ENCODE results near the gene CD109. TPM values are rescaled to one million over a fixed set of nuclear protein-coding genes. Genes with fewer than 3 reads are reported as not detected.
A peak's percentile ranks its signal among the peaks of the same experiment; 100 is the strongest.

The CD109 gene
- total and polyA plus RNA-seq, 2 of the 4 experiments (the other 2 are of a cell fraction) = 3.6 to 5.0 TPM

DNA sequence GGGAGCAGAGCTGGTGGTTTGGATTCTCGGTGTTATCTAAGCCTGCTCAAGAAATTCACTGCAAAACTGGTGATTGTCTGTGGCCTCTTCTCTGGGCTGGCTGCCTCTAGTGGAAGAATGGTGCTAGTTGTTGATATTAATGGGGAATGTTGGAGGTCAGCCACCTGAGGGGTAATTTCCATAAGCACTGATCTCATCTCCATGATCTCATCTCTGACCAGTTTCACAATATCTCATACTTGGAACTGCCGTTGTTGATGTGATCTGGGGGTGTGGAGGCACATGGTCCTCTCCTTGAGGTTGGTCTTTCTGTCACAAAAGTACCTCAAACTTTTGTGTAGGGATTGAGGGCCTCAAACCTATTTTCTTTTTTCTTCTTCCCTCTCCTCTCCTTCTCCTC is 102.6 kb downstream of the CD109 start:
- in situ Hi-C loops (cut with MboI; ENCODE audit: low sequenced_read_pairs) = no loop called here
- H3K36me3 ChIP-seq (ENCODE audit: control insufficient read depth, insufficient read depth, low read length) = no peaks in the 10 kb centered on the region
- peak overlapping the region; percentile 78 for H2BK5ac ChIP-seq (ENCODE audit: low read depth, low read length, poor library complexity, severe bottlenecking)
- no peak overlapping the region for H3K4me3 ChIP-seq (ENCODE audit: insufficient read depth, low read depth, low read length)
- H4K91ac ChIP-seq (ENCODE audit: insufficient read depth, low read depth, low read length) = peak overlapping the region; percentile 64; the same call in 1 of the 2 replicates
- no CpG with 5 or more reads among the region's 2 CpGs for WGBS, 2 experiments (ENCODE audit: extremely low coverage in 2 of 2, insufficient read length in 1 of 2)
- peak overlapping the region; percentile 73; the same call in 1 of the 3 replicates for H2BK15ac ChIP-seq (ENCODE audit: low read depth, low read length)
- H3K14ac ChIP-seq (replicated peaks; ENCODE audit: low read depth, low read length) = 0 out of 2 replicates have a peak overlapping the region, but pooled peaks have one; percentile 72
- H3K9me1 ChIP-seq (ENCODE audit: insufficient read depth, low read length) = peaks cover 6% of the 10 kb centered on the region
- H3K27ac ChIP-seq (ENCODE audit: insufficient read depth, low read length) = peak overlapping the region; percentile 76; the same call in 1 of the 2 replicates
- POLR2A ChIA-PET (ENCODE audit: unreplicated experiment) = no interaction called here
- DNase-seq = peak; percentile 99
- peak overlapping the region; percentile 27; the same call in 1 of the 2 replicates for H4K5ac ChIP-seq (ENCODE audit: low read depth, low read length)
- peak overlapping the region in 1 of 2 experiments; percentile 80; a peak in 2 of 4 replicates for H4K8ac ChIP-seq (ENCODE audit: low read depth in 2 of 2, low read length in 2 of 2)
- H3K4me2 ChIP-seq (ENCODE audit: low read depth, low read length) = peak overlapping the region; percentile 63; the same call in 1 of the 2 replicates
- H4K20me1 ChIP-seq (ENCODE audit: insufficient read depth, low read length) = no peaks in the 10 kb centered on the region
- peak overlapping the region; percentile 16 for H2AK9ac ChIP-seq (replicated peaks; ENCODE audit: low read depth, low read length, poor library complexity)
- H3K4ac ChIP-seq (ENCODE audit: low read depth, low read length) = peak overlapping the region; percentile 93
- peak overlapping the region; percentile 81 for H3K23ac ChIP-seq (ENCODE audit: low read depth, low read length)
- intact Hi-C loops (cut with micrococcal nuclease) = no loop called here
- no TSS peak for BruUV-seq (replicated peaks)
- H2AK5ac ChIP-seq (ENCODE audit: low read depth, low read length) = peak overlapping the region; percentile 71
- H3K9me3 ChIP-seq (ENCODE audit: control insufficient read depth, insufficient read depth, low read length) = no peaks in the 10 kb centered on the region
- peak overlapping the region; percentile 93 for H3K18ac ChIP-seq (ENCODE audit: low read depth, low read length)
- CTCF ChIA-PET = interaction anchor here (1.0 to 1.4 kb wide), 3 partner anchors 13 to 1410 kb away, joined by 3 to 8 read pairs (median 3); no protein-coding TSS in a partner anchor
- H3K4me1 ChIP-seq (ENCODE audit: control insufficient read depth, insufficient read depth, low read length) = peaks cover 13% of the 10 kb centered on the region
- no peak overlapping the region for H3K56ac ChIP-seq (ENCODE audit: extremely low read depth, insufficient read depth, low read length)
- peak; percentile 89 for ATAC-seq (ENCODE audit: low read depth)
- no peak overlapping the region for H3K9ac ChIP-seq (ENCODE audit: low read depth, low read length)
- dilution Hi-C loops (cut with HindIII; ENCODE audit: low sequenced_read_pairs, unreplicated experiment) = no loop called here
- H2AFZ ChIP-seq (replicated peaks; ENCODE audit: low read length, poor library complexity) = no peak overlapping the region
- H2BK20ac ChIP-seq (ENCODE audit: low read depth, low read length) = peak overlapping the region; percentile 93
- no peaks in the 10 kb centered on the region; a peak in 1 of 4 replicates for H3K79me1 ChIP-seq (ENCODE audit: low read depth in 1 of 2, low read length in 2 of 2)
- peak overlapping the region; percentile 60 for H2BK120ac ChIP-seq (ENCODE audit: low read depth, low read length)
- H3K27me3 ChIP-seq (ENCODE audit: control insufficient read depth, insufficient read depth, low read length) = no peaks in the 10 kb centered on the region
- TF ChIP-seq CEBPB (IDR thresholded peaks at IDR 0.05; ENCODE audit: low read depth, low read length) (peak; percentile 98), RFX5 (IDR thresholded peaks at IDR 0.05; ENCODE audit: low read depth, low read length) (0 out of 2 replicates have a peak, but pooled peaks have one; percentile 27), SMC3 (IDR thresholded peaks at IDR 0.05; ENCODE audit: low read depth, low read length) (no peak), FOS (IDR thresholded peaks at IDR 0.05; ENCODE audit: low read depth, low read length) (peak; percentile 42; the same call in 1 of the 2 replicates), POLR2A (IDR thresholded peaks at IDR 0.05; ENCODE audit: low read depth, low read length) (no peak), CHD1 (IDR thresholded peaks at IDR 0.05; ENCODE audit: low read depth, low read length) (no peak), RCOR1 (IDR thresholded peaks at IDR 0.05; ENCODE audit: insufficient replicate concordance, low read length) (peak; percentile 78), BHLHE40 (IDR thresholded peaks at IDR 0.05; ENCODE audit: low read depth, low read length) (peak; percentile 61), MAZ (IDR thresholded peaks at IDR 0.05; ENCODE audit: borderline replicate concordance, low read depth, low read length) (peak; percentile 77), MXI1 (IDR thresholded peaks at IDR 0.05; ENCODE audit: borderline replicate concordance, low read depth, low read length) (peak; percentile 91), MAFK (IDR thresholded peaks at IDR 0.05; ENCODE audit: low read depth, low read length) (no peak), RAD21 (IDR thresholded peaks at IDR 0.05; ENCODE audit: low read length) (peak; percentile 51)
- TF ChIP-seq, protein P1, sequence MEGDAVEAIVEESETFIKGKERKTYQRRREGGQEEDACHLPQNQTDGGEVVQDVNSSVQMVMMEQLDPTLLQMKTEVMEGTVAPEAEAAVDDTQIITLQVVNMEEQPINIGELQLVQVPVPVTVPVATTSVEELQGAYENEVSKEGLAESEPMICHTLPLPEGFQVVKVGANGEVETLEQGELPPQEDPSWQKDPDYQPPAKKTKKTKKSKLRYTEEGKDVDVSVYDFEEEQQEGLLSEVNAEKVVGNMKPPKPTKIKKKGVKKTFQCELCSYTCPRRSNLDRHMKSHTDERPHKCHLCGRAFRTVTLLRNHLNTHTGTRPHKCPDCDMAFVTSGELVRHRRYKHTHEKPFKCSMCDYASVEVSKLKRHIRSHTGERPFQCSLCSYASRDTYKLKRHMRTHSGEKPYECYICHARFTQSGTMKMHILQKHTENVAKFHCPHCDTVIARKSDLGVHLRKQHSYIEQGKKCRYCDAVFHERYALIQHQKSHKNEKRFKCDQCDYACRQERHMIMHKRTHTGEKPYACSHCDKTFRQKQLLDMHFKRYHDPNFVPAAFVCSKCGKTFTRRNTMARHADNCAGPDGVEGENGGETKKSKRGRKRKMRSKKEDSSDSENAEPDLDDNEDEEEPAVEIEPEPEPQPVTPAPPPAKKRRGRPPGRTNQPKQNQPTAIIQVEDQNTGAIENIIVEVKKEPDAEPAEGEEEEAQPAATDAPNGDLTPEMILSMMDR (conservative IDR thresholded peaks at IDR 0.05; ENCODE audit: low read depth, low read length) = peak; percentile 77
- TF ChIP-seq, protein P2, sequence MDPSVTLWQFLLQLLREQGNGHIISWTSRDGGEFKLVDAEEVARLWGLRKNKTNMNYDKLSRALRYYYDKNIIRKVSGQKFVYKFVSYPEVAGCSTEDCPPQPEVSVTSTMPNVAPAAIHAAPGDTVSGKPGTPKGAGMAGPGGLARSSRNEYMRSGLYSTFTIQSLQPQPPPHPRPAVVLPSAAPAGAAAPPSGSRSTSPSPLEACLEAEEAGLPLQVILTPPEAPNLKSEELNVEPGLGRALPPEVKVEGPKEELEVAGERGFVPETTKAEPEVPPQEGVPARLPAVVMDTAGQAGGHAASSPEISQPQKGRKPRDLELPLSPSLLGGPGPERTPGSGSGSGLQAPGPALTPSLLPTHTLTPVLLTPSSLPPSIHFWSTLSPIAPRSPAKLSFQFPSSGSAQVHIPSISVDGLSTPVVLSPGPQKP (IDR thresholded peaks at IDR 0.05; ENCODE audit: borderline replicate concordance, low read depth, low read length) = no peak
- TF ChIP-seq, protein P3, sequence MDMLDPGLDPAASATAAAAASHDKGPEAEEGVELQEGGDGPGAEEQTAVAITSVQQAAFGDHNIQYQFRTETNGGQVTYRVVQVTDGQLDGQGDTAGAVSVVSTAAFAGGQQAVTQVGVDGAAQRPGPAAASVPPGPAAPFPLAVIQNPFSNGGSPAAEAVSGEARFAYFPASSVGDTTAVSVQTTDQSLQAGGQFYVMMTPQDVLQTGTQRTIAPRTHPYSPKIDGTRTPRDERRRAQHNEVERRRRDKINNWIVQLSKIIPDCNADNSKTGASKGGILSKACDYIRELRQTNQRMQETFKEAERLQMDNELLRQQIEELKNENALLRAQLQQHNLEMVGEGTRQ (IDR thresholded peaks at IDR 0.05; ENCODE audit: low read depth, low read length) = peak; percentile 68; the same call in 1 of the 2 replicates

Data from IMR-90 (cell line).